ENCODE results near the gene RCOR2.

- TF ChIP-seq CTCF (CRISPR knock-in tag; IDR thresholded peaks at IDR 0.05), result no peak
- no peak for TF ChIP-seq ELF4 (CRISPR knock-in tag; IDR thresholded peaks at IDR 0.05; ENCODE audit: borderline replicate concordance)
- TF ChIP-seq RELA (CRISPR knock-in tag; IDR thresholded peaks at IDR 0.05), result no peak
- no peak for TF ChIP-seq EP300 (IDR thresholded peaks at IDR 0.05; ENCODE audit: low read depth in 2 of 2, low read length in 2 of 2)
- TF ChIP-seq EP300 (CRISPR knock-in tag; IDR thresholded peaks at IDR 0.05; ENCODE audit: borderline replicate concordance), result no peak
- no peak for TF ChIP-seq TAF1 (CRISPR knock-in tag; IDR thresholded peaks at IDR 0.05)
- no peak for TF ChIP-seq ZBTB44 (CRISPR knock-in tag; IDR thresholded peaks at IDR 0.05)
- no peak for TF ChIP-seq MYNN (CRISPR knock-in tag; IDR thresholded peaks at IDR 0.05; ENCODE audit: low read depth)
- TF ChIP-seq POLR2A (IDR thresholded peaks at IDR 0.05; ENCODE audit: insufficient read depth in 1 of 2, low read depth in 2 of 2, low read length in 2 of 2), result no peak
- no peak for TF ChIP-seq ZNF274 (CRISPR knock-in tag; IDR thresholded peaks at IDR 0.05)
- TF ChIP-seq ZNF335 (CRISPR knock-in tag; IDR thresholded peaks at IDR 0.05), result no peak
These were observed 49.5 kb downstream of the RCOR2 start for GRCh38 chr11:63867511-63867910.

All from HepG2 (cell line).